ENCODE results near the gene HNF4A. TPM values are rescaled to one million over a fixed set of nuclear protein-coding genes. Genes with fewer than 3 reads are reported as not detected.

Gene HNF4A
- total and polyA plus RNA-seq, 2 donors (not counting 1 experiment from before 2014, with no cell fraction given), result not detected

DNA sequence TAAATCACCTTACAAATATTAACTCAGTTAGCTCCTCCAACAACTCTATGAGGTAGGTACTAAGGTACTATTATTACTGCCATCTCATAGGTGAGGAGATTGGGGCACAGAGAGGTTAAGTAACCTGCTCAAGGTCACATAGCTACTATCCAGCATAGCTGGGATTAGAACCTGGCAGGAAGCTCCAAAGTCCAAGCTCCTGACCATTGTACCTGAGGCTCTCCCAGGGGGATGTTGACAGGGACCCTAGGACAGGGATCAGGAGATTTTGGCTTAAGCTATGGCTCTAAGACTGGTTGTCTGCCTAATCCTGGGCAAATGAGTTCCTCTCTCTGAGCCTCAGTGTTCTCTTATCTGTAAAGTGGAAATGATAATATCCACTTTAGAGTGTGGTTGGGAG is 59.3 kb downstream of the HNF4A start:
- no peaks in the 10 kb centered on the region for H3K9me3 ChIP-seq (ENCODE audit: control extremely low read depth in 1 of 3, control insufficient read depth in 2 of 3, insufficient read depth in 1 of 3, low read length in 2 of 3)
- TF ChIP-seq EZH2 (IDR thresholded peaks at IDR 0.05; ENCODE audit: borderline replicate concordance, insufficient read depth, low read depth, low read length, poor library complexity, severe bottlenecking), result no peak
- TF ChIP-seq, protein P1, sequence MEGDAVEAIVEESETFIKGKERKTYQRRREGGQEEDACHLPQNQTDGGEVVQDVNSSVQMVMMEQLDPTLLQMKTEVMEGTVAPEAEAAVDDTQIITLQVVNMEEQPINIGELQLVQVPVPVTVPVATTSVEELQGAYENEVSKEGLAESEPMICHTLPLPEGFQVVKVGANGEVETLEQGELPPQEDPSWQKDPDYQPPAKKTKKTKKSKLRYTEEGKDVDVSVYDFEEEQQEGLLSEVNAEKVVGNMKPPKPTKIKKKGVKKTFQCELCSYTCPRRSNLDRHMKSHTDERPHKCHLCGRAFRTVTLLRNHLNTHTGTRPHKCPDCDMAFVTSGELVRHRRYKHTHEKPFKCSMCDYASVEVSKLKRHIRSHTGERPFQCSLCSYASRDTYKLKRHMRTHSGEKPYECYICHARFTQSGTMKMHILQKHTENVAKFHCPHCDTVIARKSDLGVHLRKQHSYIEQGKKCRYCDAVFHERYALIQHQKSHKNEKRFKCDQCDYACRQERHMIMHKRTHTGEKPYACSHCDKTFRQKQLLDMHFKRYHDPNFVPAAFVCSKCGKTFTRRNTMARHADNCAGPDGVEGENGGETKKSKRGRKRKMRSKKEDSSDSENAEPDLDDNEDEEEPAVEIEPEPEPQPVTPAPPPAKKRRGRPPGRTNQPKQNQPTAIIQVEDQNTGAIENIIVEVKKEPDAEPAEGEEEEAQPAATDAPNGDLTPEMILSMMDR (IDR thresholded peaks at IDR 0.05), result no peak
- H4K20me1 ChIP-seq (ENCODE audit: control insufficient read depth, insufficient read depth, low read length, poor library complexity, severe bottlenecking), result no peaks in the 10 kb centered on the region
- H3K27ac ChIP-seq (ENCODE audit: low read length in 2 of 2), result no peak overlapping the region
- no peak overlapping the region for H2AFZ ChIP-seq (ENCODE audit: insufficient read depth, low read depth, low read length, poor library complexity, severe bottlenecking)
- Mint-ChIP-seq H3K27ac (no peak overlapping the region), H3K9me3 (ENCODE audit: insufficient read depth) (no peaks in the 10 kb centered on the region), H3K4me1 (no peaks in the 10 kb centered on the region), H3K27me3 (peaks cover 16% of the 10 kb centered on the region), H3K4me3 (no peak overlapping the region)
- no peaks in the 10 kb centered on the region for H3K79me2 ChIP-seq (ENCODE audit: control insufficient read depth, insufficient read depth, low read length)
- H3K36me3 ChIP-seq (replicated peaks in 1 of 2; ENCODE audit: control extremely low read depth in 1 of 2, control insufficient read depth in 1 of 2, extremely low read depth in 1 of 2, insufficient read depth in 2 of 2, low read length in 1 of 2), result no peaks in the 10 kb centered on the region
- ATAC-seq (ENCODE audit: low read depth), result no peak
- peaks cover 0 to 12% (median 0%) of the 10 kb centered on the region in 4 experiments for H3K27me3 ChIP-seq (replicated peaks in 1 of 4; ENCODE audit: control extremely low read depth in 1 of 4, control insufficient read depth in 3 of 4, insufficient read depth in 4 of 4, low read length in 3 of 4)
- H3K4me2 ChIP-seq (replicated peaks; ENCODE audit: low read depth, low read length, poor library complexity, severe bottlenecking), result no peak overlapping the region
- no peak overlapping the region for H3K4me3 ChIP-seq (ENCODE audit: control extremely low read depth in 1 of 5, extremely low read depth in 1 of 5, insufficient read depth in 1 of 5, low read depth in 2 of 5, low read length in 4 of 5)
- DNase-seq, result no peak
- intact Hi-C loops (cut with micrococcal nuclease), result no loop called here
- CTCF ChIA-PET, result interaction anchor here (0.7 to 1.1 kb wide), 2 partner anchors 30 to 196 kb away, joined by 3 read pairs; no protein-coding TSS in a partner anchor
- no peak overlapping the region for H3K9ac ChIP-seq (ENCODE audit: low read length)
- POLR2A ChIA-PET, result no interaction called here
- H3K4me1 ChIP-seq (ENCODE audit: control insufficient read depth in 2 of 2, insufficient read depth in 2 of 2, low read length in 2 of 2), result no peaks in the 10 kb centered on the region

DNA sequence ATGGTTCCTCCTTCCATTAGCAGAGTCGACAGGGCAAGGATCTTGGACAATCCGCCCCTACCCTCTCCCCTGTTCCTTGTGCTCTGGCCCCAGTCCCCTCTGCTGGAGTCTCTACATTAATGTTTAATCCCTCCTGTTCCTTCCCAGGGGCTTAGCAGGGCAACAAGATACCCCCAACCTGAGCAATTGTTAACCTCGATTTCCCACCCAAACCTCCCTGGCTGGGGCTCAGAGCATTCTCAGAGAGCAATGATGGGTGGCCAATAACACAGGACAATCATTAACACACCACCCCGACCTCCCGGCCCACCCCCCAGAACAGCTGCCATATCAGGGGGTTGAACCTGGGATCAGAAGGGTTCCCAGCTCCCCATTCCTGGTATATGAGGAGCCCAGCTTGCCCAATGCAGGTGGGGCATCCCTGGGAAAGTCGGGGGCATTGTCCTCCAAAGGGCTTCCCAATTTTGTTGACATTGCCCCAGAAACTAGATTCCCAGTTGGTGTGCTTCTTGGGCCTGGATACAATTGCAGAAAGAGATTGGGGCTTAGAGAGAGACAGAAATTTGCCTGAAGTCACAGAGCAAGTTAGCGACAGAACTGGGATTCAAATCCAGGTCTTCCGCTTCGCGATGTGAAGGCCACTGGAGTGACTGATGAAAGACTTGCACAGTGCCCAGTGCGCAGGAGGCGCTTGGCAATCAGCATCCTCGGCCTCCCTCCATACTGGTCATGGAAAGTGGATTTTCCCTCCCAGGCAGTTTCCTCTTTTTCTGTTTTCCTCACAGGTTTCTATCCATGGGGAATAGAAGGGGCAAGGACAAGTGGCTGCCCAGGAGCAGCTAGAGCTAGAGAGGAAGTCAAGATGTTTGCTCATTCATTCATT is 60.6 kb downstream of the HNF4A start:
- TF ChIP-seq, protein P1 (IDR thresholded peaks at IDR 0.05), result no peak
- no peak for TF ChIP-seq EZH2 (IDR thresholded peaks at IDR 0.05; ENCODE audit: borderline replicate concordance, insufficient read depth, low read depth, low read length, poor library complexity, severe bottlenecking)
- no peak for ATAC-seq (ENCODE audit: low read depth)
- H3K36me3 ChIP-seq (replicated peaks in 1 of 2; ENCODE audit: control extremely low read depth in 1 of 2, control insufficient read depth in 1 of 2, extremely low read depth in 1 of 2, insufficient read depth in 2 of 2, low read length in 1 of 2), result no peaks in the 10 kb centered on the region
- ChIA-PET CTCF (no interaction called here), POLR2A (no interaction called here)
- intact Hi-C loops (cut with micrococcal nuclease), result no loop called here
- H3K27ac Mint-ChIP-seq, result no peak overlapping the region
- WGBS (ENCODE audit: insufficient coverage), result 92% methylated on average over 11 of the region's 13 CpGs
- H3K4me2 ChIP-seq (replicated peaks; ENCODE audit: low read depth, low read length, poor library complexity, severe bottlenecking), result no peak overlapping the region
- no peaks in the 10 kb centered on the region for H3K4me1 Mint-ChIP-seq
- H4K20me1 ChIP-seq (ENCODE audit: control insufficient read depth, insufficient read depth, low read length, poor library complexity, severe bottlenecking), result no peaks in the 10 kb centered on the region
- H3K27me3 ChIP-seq (replicated peaks in 1 of 4; ENCODE audit: control extremely low read depth in 1 of 4, control insufficient read depth in 3 of 4, insufficient read depth in 4 of 4, low read length in 3 of 4), result peaks cover 0 to 12% (median 0%) of the 10 kb centered on the region in 4 experiments
- DNase-seq, result no peak
- H3K9ac ChIP-seq (ENCODE audit: low read length), result no peak overlapping the region
- no peaks in the 10 kb centered on the region for H3K4me1 ChIP-seq (ENCODE audit: control insufficient read depth in 2 of 2, insufficient read depth in 2 of 2, low read length in 2 of 2)
- H3K4me3 ChIP-seq (ENCODE audit: control extremely low read depth in 1 of 5, extremely low read depth in 1 of 5, insufficient read depth in 1 of 5, low read depth in 2 of 5, low read length in 4 of 5), result no peak overlapping the region
- H3K9me3 ChIP-seq (ENCODE audit: control extremely low read depth in 1 of 3, control insufficient read depth in 2 of 3, insufficient read depth in 1 of 3, low read length in 2 of 3), result no peaks in the 10 kb centered on the region
- H3K9me3 Mint-ChIP-seq (ENCODE audit: insufficient read depth), result no peaks in the 10 kb centered on the region
- H3K79me2 ChIP-seq (ENCODE audit: control insufficient read depth, insufficient read depth, low read length), result no peaks in the 10 kb centered on the region
- H3K4me3 Mint-ChIP-seq, result no peak overlapping the region
- H2AFZ ChIP-seq (ENCODE audit: insufficient read depth, low read depth, low read length, poor library complexity, severe bottlenecking), result no peak overlapping the region
- no peak overlapping the region for H3K27ac ChIP-seq (ENCODE audit: low read length in 2 of 2)
- H3K27me3 Mint-ChIP-seq, result peaks cover 14% of the 10 kb centered on the region

Measured in B cell (primary cell).